ENCODE results near the gene KRTAP11-1. TPM values are rescaled to one million over a fixed set of nuclear protein-coding genes. Genes with fewer than 3 reads are reported as not detected.

Gene KRTAP11-1
- total and polyA plus RNA-seq, 2 donors (not counting 1 experiment from before 2014, with no cell fraction given) = not detected

DNA sequence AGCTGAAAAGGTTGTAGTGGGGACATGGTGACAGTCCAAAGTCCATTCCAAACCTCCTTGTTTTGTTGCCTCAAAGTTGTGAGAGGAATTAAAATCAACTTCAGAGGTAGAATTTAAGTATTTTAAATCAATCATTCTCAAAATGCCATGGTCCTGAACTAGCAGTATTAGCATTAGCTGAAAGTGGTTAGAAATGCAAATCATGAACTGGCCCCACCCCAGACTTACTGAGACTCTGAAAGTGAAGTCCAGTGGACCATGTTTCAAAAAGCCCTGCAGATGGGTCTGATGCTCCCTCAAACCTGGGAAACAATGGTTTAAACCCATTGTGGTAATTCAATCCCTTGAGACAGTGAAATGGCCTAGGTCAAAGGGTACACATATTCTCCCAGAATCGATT, 36.2 kb upstream of the KRTAP11-1 start:
- H3K4me2 ChIP-seq (ENCODE audit: extremely low read depth, insufficient read depth, low read length) = no peak overlapping the region
- no peaks in the 10 kb centered on the region for H3K27me3 ChIP-seq (ENCODE audit: control insufficient read depth, insufficient read depth, low read length)
- no peaks in the 10 kb centered on the region for H3K79me2 ChIP-seq (ENCODE audit: control insufficient read depth, insufficient read depth, low read length)
- no peak for DNase-seq (ENCODE audit: low read depth in 2 of 2)
- no peaks in the 10 kb centered on the region for H4K20me1 ChIP-seq (ENCODE audit: control insufficient read depth, extremely low read depth, insufficient read depth, low read length)
- H3K36me3 ChIP-seq (ENCODE audit: control insufficient read depth, insufficient read depth, low read length) = no peaks in the 10 kb centered on the region
- no peak overlapping the region for H2AFZ ChIP-seq (ENCODE audit: low read length)
- no peak overlapping the region for H3K27ac ChIP-seq (ENCODE audit: insufficient read depth, low read length)
- H3K9me3 ChIP-seq (ENCODE audit: control insufficient read depth, insufficient read depth, low read depth, low read length) = no peaks in the 10 kb centered on the region
- no peak overlapping the region for H3K9ac ChIP-seq (ENCODE audit: insufficient read depth, low read length)
- no peak overlapping the region for H3K4me3 ChIP-seq (replicated peaks in 1 of 4; ENCODE audit: control extremely low read depth in 1 of 4, insufficient read depth in 1 of 4, low read depth in 3 of 4, low read length in 4 of 4)
- no peaks in the 10 kb centered on the region for H3K4me1 ChIP-seq (ENCODE audit: control insufficient read depth, extremely low read depth, insufficient read depth, low read length)
- TF ChIP-seq, protein P1, sequence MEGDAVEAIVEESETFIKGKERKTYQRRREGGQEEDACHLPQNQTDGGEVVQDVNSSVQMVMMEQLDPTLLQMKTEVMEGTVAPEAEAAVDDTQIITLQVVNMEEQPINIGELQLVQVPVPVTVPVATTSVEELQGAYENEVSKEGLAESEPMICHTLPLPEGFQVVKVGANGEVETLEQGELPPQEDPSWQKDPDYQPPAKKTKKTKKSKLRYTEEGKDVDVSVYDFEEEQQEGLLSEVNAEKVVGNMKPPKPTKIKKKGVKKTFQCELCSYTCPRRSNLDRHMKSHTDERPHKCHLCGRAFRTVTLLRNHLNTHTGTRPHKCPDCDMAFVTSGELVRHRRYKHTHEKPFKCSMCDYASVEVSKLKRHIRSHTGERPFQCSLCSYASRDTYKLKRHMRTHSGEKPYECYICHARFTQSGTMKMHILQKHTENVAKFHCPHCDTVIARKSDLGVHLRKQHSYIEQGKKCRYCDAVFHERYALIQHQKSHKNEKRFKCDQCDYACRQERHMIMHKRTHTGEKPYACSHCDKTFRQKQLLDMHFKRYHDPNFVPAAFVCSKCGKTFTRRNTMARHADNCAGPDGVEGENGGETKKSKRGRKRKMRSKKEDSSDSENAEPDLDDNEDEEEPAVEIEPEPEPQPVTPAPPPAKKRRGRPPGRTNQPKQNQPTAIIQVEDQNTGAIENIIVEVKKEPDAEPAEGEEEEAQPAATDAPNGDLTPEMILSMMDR (conservative IDR thresholded peaks at IDR 0.05 in 1 of 2, IDR thresholded peaks at IDR 0.05 in 1 of 2; ENCODE audit: low read depth in 1 of 2, low read length in 2 of 2) = no peak
- TF ChIP-seq EZH2 (IDR thresholded peaks at IDR 0.05; ENCODE audit: low read length, missing control alignments) = no peak

DNA sequence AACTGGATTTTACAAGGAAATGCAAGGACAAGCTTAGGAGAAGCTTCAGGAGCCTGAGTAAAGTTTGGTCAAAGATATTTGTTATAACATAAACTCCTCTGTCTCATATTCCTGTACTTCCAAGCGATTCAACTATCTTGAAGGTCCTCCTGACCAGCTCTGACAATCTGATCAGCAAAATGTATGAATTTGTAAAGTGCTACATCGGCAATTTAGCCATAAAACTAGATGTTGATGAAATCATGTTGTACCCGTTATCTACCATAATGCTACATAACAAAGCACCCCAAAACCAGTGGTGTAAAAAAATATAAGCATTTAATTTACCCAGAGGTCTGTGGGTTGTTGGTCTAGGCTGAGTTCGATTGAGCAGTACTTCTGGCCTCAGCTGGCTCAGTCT, 19.5 kb upstream of the KRTAP11-1 start:
- Histone ChIP-seq H3K36me3 (ENCODE audit: control insufficient read depth, insufficient read depth, low read length) (no peaks in the 10 kb centered on the region), H3K4me2 (ENCODE audit: extremely low read depth, insufficient read depth, low read length) (no peak overlapping the region), H3K9ac (ENCODE audit: insufficient read depth, low read length) (no peak overlapping the region), H3K9me3 (ENCODE audit: control insufficient read depth, insufficient read depth, low read depth, low read length) (no peaks in the 10 kb centered on the region), H2AFZ (ENCODE audit: low read length) (no peak overlapping the region), H3K27ac (ENCODE audit: insufficient read depth, low read length) (no peak overlapping the region), H3K4me1 (ENCODE audit: control insufficient read depth, extremely low read depth, insufficient read depth, low read length) (no peaks in the 10 kb centered on the region), H4K20me1 (ENCODE audit: control insufficient read depth, extremely low read depth, insufficient read depth, low read length) (no peaks in the 10 kb centered on the region), H3K27me3 (ENCODE audit: control insufficient read depth, insufficient read depth, low read length) (no peaks in the 10 kb centered on the region), H3K79me2 (ENCODE audit: control insufficient read depth, insufficient read depth, low read length) (no peaks in the 10 kb centered on the region), H3K4me3 (replicated peaks in 1 of 4; ENCODE audit: control extremely low read depth in 1 of 4, insufficient read depth in 1 of 4, low read depth in 3 of 4, low read length in 4 of 4) (no peak overlapping the region)
- DNase-seq (ENCODE audit: low read depth in 2 of 2) = no peak
- TF ChIP-seq, protein P1 (conservative IDR thresholded peaks at IDR 0.05 in 1 of 2, IDR thresholded peaks at IDR 0.05 in 1 of 2; ENCODE audit: low read depth in 1 of 2, low read length in 2 of 2) = no peak
- no peak for TF ChIP-seq EZH2 (IDR thresholded peaks at IDR 0.05; ENCODE audit: low read length, missing control alignments)

DNA sequence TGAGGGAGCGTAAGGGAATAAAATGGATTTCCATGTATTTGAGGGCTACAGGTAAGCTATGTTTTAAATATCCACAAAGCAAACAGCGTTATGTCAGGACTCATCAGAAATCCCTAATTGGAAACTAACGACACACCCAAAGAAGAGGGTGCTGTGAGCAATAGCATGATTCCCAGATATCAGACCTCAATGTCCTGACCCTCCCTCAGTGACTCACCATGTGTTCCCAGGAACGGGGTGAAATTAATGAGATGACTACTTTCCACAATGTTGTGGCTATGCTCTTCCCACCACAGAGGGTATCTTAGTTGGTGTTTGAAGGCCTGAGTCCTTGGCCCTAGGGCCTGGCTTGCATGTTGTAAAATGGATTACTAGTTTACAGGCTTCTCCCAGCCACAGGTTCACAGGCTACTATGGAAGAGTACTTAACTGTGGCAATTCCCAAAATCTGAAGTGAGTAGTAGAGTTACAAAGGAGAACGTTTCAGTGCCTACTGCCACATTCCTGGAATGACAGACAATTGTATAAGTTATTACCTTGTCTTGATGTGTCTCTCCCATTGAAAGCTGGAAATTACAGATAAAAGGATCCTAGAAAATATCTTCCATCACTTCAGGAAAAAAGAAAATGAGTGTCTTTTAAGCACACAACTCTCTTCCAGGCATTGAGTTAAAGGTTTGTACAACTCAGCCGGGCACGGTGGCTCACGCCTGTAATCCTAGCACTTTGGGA, 1.7 kb upstream of the KRTAP11-1 start:
- Histone ChIP-seq H3K27me3 (ENCODE audit: control insufficient read depth, insufficient read depth, low read length) (no peaks in the 10 kb centered on the region), H3K4me2 (ENCODE audit: extremely low read depth, insufficient read depth, low read length) (no peak overlapping the region), H3K9ac (ENCODE audit: insufficient read depth, low read length) (no peak overlapping the region), H3K79me2 (ENCODE audit: control insufficient read depth, insufficient read depth, low read length) (no peaks in the 10 kb centered on the region), H2AFZ (ENCODE audit: low read length) (no peak overlapping the region), H3K27ac (ENCODE audit: insufficient read depth, low read length) (no peak overlapping the region), H4K20me1 (ENCODE audit: control insufficient read depth, extremely low read depth, insufficient read depth, low read length) (no peaks in the 10 kb centered on the region), H3K4me3 (replicated peaks in 1 of 4; ENCODE audit: control extremely low read depth in 1 of 4, insufficient read depth in 1 of 4, low read depth in 3 of 4, low read length in 4 of 4) (no peak overlapping the region), H3K36me3 (ENCODE audit: control insufficient read depth, insufficient read depth, low read length) (no peaks in the 10 kb centered on the region), H3K4me1 (ENCODE audit: control insufficient read depth, extremely low read depth, insufficient read depth, low read length) (no peaks in the 10 kb centered on the region), H3K9me3 (ENCODE audit: control insufficient read depth, insufficient read depth, low read depth, low read length) (no peaks in the 10 kb centered on the region)
- no peak for DNase-seq (ENCODE audit: low read depth in 2 of 2)
- no peak for TF ChIP-seq EZH2 (IDR thresholded peaks at IDR 0.05; ENCODE audit: low read length, missing control alignments)
- TF ChIP-seq, protein P1 (conservative IDR thresholded peaks at IDR 0.05 in 1 of 2, IDR thresholded peaks at IDR 0.05 in 1 of 2; ENCODE audit: low read depth in 1 of 2, low read length in 2 of 2) = no peak

Data from fibroblast of lung (primary cell).